ENCODE results near the gene DUT.
"Not testable (repeated sequence)": the region's sequence is repeated elsewhere in the genome, so short reads cannot be mapped to it uniquely, and the experiment has no call there.

Gene DUT

DNA sequence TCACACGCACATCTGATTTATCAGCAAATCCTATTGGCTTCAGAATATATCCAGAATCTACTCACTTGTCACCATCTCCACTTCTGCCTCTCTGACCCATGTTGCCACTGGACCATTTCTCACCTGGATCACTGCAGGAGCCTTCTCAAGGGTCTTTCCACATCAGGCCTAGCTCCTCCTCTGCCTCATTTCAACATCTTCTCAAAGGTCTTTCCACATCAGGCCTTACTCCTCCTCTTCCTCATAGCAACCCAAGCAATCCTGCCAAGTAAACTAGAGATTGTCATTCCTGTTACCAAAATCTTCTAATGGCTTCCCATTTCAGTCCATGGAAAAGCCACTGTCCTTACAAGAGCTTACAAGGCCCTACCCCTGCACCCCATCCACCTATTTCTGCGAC, 18.0 kb upstream of the DUT start:
- TF ChIP-seq ZNF274 (IDR thresholded peaks at IDR 0.05; ENCODE audit: low read depth, low read length) = no peak
- no peak for TF ChIP-seq YY1 (IDR thresholded peaks at IDR 0.05; ENCODE audit: insufficient read depth, insufficient read length)
- DNase-seq (ENCODE audit: low read depth, low spot score) = no peak
- no peaks in the 10 kb centered on the region for H3K9me3 ChIP-seq (ENCODE audit: insufficient read depth, low read length)
- no peak overlapping the region for H3K4me3 ChIP-seq (ENCODE audit: insufficient read length, low read depth)
- H3K36me3 ChIP-seq (ENCODE audit: insufficient read depth, insufficient read length, low read length) = no peaks in the 10 kb centered on the region
- H3K27me3 ChIP-seq (ENCODE audit: insufficient read depth, insufficient read length) = no peaks in the 10 kb centered on the region
- no peak overlapping the region for H3K9ac ChIP-seq (ENCODE audit: insufficient read length, low read depth)
- peaks cover 2% of the 10 kb centered on the region for H3K4me1 ChIP-seq (ENCODE audit: insufficient read depth, insufficient read length)

GRCh38 chr15:48315041-48315440, 16.2 kb upstream of the DUT start:
- Histone ChIP-seq H3K4me1 (ENCODE audit: insufficient read depth, insufficient read length) (peaks cover 2% of the 10 kb centered on the region), H3K9ac (ENCODE audit: insufficient read length, low read depth) (no peak overlapping the region), H3K36me3 (ENCODE audit: insufficient read depth, insufficient read length, low read length) (no peaks in the 10 kb centered on the region), H3K9me3 (ENCODE audit: insufficient read depth, low read length) (no peaks in the 10 kb centered on the region), H3K27me3 (ENCODE audit: insufficient read depth, insufficient read length) (no peaks in the 10 kb centered on the region), H3K4me3 (ENCODE audit: insufficient read length, low read depth) (no peak overlapping the region)
- TF ChIP-seq SUZ12 (IDR thresholded peaks at IDR 0.05; ENCODE audit: extremely low read depth, insufficient read depth, insufficient read length) = no peak
- no peak for TF ChIP-seq YY1 (IDR thresholded peaks at IDR 0.05; ENCODE audit: insufficient read depth, insufficient read length)
- no peak for TF ChIP-seq ZNF274 (IDR thresholded peaks at IDR 0.05; ENCODE audit: low read depth, low read length)
- DNase-seq (ENCODE audit: low read depth, low spot score) = no peak

DNA sequence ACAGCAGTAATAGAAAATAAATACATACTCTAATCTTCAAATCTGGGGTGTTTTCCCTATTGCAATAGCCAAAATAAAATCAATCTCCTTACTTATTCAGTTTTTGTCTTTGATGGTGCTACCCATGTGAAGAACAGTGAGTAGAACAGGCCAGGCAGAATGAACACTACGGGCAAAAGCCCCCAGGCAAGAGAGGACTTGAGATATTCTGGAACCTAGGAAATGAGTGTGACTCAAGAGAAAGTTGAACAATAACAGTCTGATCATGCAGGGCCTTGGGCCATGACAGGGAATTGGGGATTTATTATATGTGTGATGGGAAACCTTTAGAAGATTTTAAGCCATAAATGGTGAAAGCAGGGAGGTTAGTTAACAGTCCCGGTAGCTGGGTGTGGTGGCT, 14.0 kb upstream of the DUT start:
- Histone ChIP-seq H3K9me3 (ENCODE audit: insufficient read depth, low read length) (no peaks in the 10 kb centered on the region), H3K4me1 (ENCODE audit: insufficient read depth, insufficient read length) (no peaks in the 10 kb centered on the region), H3K36me3 (ENCODE audit: insufficient read depth, insufficient read length, low read length) (no peaks in the 10 kb centered on the region), H3K27me3 (ENCODE audit: insufficient read depth, insufficient read length) (no peaks in the 10 kb centered on the region), H3K4me3 (ENCODE audit: insufficient read length, low read depth) (no peak overlapping the region), H3K9ac (ENCODE audit: insufficient read length, low read depth) (no peak overlapping the region)
- TF ChIP-seq SUZ12 (IDR thresholded peaks at IDR 0.05; ENCODE audit: extremely low read depth, insufficient read depth, insufficient read length) (no peak), YY1 (IDR thresholded peaks at IDR 0.05; ENCODE audit: insufficient read depth, insufficient read length) (no peak), ZNF274 (IDR thresholded peaks at IDR 0.05; ENCODE audit: low read depth, low read length) (no peak)
- DNase-seq (ENCODE audit: low read depth, low spot score) = no peak

- no peak overlapping the region for H3K4me3 ChIP-seq (ENCODE audit: insufficient read length, low read depth)
- H3K9ac ChIP-seq (ENCODE audit: insufficient read length, low read depth) = no peak overlapping the region
- no peaks in the 10 kb centered on the region for H3K27me3 ChIP-seq (ENCODE audit: insufficient read depth, insufficient read length)
- no peaks in the 10 kb centered on the region for H3K36me3 ChIP-seq (ENCODE audit: insufficient read depth, insufficient read length, low read length)
- DNase-seq (ENCODE audit: low read depth, low spot score) = no peak
- H3K9me3 ChIP-seq (ENCODE audit: insufficient read depth, low read length) = no peaks in the 10 kb centered on the region
- H3K4me1 ChIP-seq (ENCODE audit: insufficient read depth, insufficient read length) = no peaks in the 10 kb centered on the region
- TF ChIP-seq SUZ12 (IDR thresholded peaks at IDR 0.05; ENCODE audit: extremely low read depth, insufficient read depth, insufficient read length) (no peak), ZNF274 (IDR thresholded peaks at IDR 0.05; ENCODE audit: low read depth, low read length) (no peak), YY1 (IDR thresholded peaks at IDR 0.05; ENCODE audit: insufficient read depth, insufficient read length) (no peak)
These were observed 13.1 kb upstream of the DUT start for GRCh38 chr15:48318131-48318530.

- Histone ChIP-seq H3K36me3 (ENCODE audit: insufficient read depth, insufficient read length, low read length) (peaks cover 2% of the 10 kb centered on the region), H3K9me3 (ENCODE audit: insufficient read depth, low read length) (no peaks in the 10 kb centered on the region), H3K9ac (ENCODE audit: insufficient read length, low read depth) (no peak overlapping the region), H3K4me3 (ENCODE audit: insufficient read length, low read depth) (no peak overlapping the region), H3K27me3 (ENCODE audit: insufficient read depth, insufficient read length) (no peaks in the 10 kb centered on the region), H3K4me1 (ENCODE audit: insufficient read depth, insufficient read length) (no peaks in the 10 kb centered on the region)
- TF ChIP-seq ZNF274 (IDR thresholded peaks at IDR 0.05; ENCODE audit: low read depth, low read length) (no peak), YY1 (IDR thresholded peaks at IDR 0.05; ENCODE audit: insufficient read depth, insufficient read length) (no peak), SUZ12 (IDR thresholded peaks at IDR 0.05; ENCODE audit: extremely low read depth, insufficient read depth, insufficient read length) (no peak)
- DNase-seq (ENCODE audit: low read depth, low spot score) = no peak
These were observed 7.9 kb upstream of the DUT start for GRCh38 chr15:48323294-48323693.

GRCh38 chr15:48324949-48325348, 6.3 kb upstream of the DUT start:
- TF ChIP-seq ZNF274 (IDR thresholded peaks at IDR 0.05; ENCODE audit: low read depth, low read length) = no peak
- no peak for TF ChIP-seq SUZ12 (IDR thresholded peaks at IDR 0.05; ENCODE audit: extremely low read depth, insufficient read depth, insufficient read length)
- no peak for TF ChIP-seq YY1 (IDR thresholded peaks at IDR 0.05; ENCODE audit: insufficient read depth, insufficient read length)
- Histone ChIP-seq H3K9me3 (ENCODE audit: insufficient read depth, low read length) (no peaks in the 10 kb centered on the region), H3K36me3 (ENCODE audit: insufficient read depth, insufficient read length, low read length) (peaks cover 3% of the 10 kb centered on the region), H3K9ac (ENCODE audit: insufficient read length, low read depth) (no peak overlapping the region), H3K4me1 (ENCODE audit: insufficient read depth, insufficient read length) (no peaks in the 10 kb centered on the region), H3K27me3 (ENCODE audit: insufficient read depth, insufficient read length) (no peaks in the 10 kb centered on the region), H3K4me3 (ENCODE audit: insufficient read length, low read depth) (no peak overlapping the region)
- DNase-seq (ENCODE audit: low read depth, low spot score) = no peak

DNA sequence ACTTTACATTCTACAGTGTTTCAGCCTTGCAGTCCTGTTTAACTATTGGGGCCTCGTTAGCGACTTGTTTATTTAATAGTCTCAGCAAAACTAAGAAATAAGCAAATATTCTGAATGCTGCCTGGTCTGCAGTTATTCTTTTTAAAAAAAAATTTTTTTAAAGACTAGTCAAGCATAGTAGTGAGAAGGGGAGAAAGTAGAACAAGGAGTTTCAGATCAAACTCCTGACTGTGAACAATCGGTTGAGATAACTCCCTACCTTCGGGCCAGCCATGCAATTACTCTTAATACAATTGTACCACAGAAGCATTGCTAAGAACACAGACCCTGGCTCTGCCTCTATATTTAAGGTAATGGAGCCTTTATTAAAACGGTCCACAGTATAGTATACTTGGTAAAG, 5.8 kb upstream of the DUT start:
- Histone ChIP-seq H3K4me1 (ENCODE audit: insufficient read depth, insufficient read length) (no peaks in the 10 kb centered on the region), H3K9me3 (ENCODE audit: insufficient read depth, low read length) (no peaks in the 10 kb centered on the region), H3K36me3 (ENCODE audit: insufficient read depth, insufficient read length, low read length) (peaks cover 3% of the 10 kb centered on the region), H3K27me3 (ENCODE audit: insufficient read depth, insufficient read length) (no peaks in the 10 kb centered on the region), H3K9ac (ENCODE audit: insufficient read length, low read depth) (no peak overlapping the region), H3K4me3 (ENCODE audit: insufficient read length, low read depth) (no peak overlapping the region)
- TF ChIP-seq ZNF274 (IDR thresholded peaks at IDR 0.05; ENCODE audit: low read depth, low read length) = no peak
- no peak for DNase-seq (ENCODE audit: low read depth, low spot score)

DNA sequence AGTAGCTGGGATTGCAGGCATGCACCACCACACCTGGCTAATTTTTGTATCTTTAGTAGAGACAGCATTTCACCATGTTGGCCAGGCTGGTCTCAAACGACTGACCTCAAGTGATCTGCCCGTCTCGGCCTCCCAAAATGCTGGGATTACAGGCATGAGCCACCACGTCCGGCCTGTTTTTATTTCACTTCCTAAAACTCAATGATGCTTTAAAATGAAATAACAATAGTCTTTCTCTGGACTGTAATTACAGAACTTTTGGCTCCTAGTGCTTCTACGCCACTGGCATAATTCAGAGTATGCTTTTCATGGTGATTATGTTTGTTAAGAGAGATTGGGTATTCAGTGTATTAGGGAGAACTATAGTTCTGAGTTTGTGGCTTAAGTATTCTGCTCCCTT, 5.0 kb upstream of the DUT start:
- H3K4me1 ChIP-seq (ENCODE audit: insufficient read depth, insufficient read length); H3K9ac ChIP-seq (ENCODE audit: insufficient read length, low read depth); H3K36me3 ChIP-seq (ENCODE audit: insufficient read depth, insufficient read length, low read length); H3K27me3 ChIP-seq (ENCODE audit: insufficient read depth, insufficient read length); DNase-seq (ENCODE audit: low read depth, low spot score); H3K4me3 ChIP-seq (ENCODE audit: insufficient read length, low read depth); H3K9me3 ChIP-seq (ENCODE audit: insufficient read depth, low read length): not testable (repeated sequence)

Data from NT2/D1 (cell line).